ENCODE data around the gene CBY3. TPM values are rescaled to one million over a fixed set of nuclear protein-coding genes. Genes with fewer than 3 reads are reported as not detected.

CBY3 gene
- total RNA-seq, 1 donor from 2014 or later: 0.39 TPM

Other genes with a start within 250 kb of the CBY3 start
- 40.2 and 42.0 TPM in 2 replicates for gene RUFY1, start 130.5 kb downstream of the CBY3 start, total RNA-seq
- 1,015 and 1,039 TPM in 2 replicates for gene HNRNPH1, start 57.4 kb downstream of the CBY3 start, total RNA-seq
- gene CANX, start 17.9 kb upstream of the CBY3 start, total RNA-seq: 603 and 609 TPM in 2 replicates
- 38.1 and 38.3 TPM in 2 replicates for gene MAML1, start 51.8 kb upstream of the CBY3 start, total RNA-seq
- 0.62 and 3.2 TPM in 2 replicates for gene LTC4S, start 113.0 kb upstream of the CBY3 start, total RNA-seq
- 135 and 139 TPM in 2 replicates for gene MGAT4B, start 125.8 kb upstream of the CBY3 start, total RNA-seq
- gene SQSTM1, start 139.9 kb upstream of the CBY3 start, total RNA-seq: 194 TPM in 2 replicates
- gene MRNIP, start 177.8 kb upstream of the CBY3 start, total RNA-seq: 24.4 and 30.1 TPM in 2 replicates
- 124 and 125 TPM in 2 replicates for gene TBC1D9B, start 226.9 kb upstream of the CBY3 start, total RNA-seq

All from activated T-helper 2 cell treated with anti-CD3 and anti-CD28 coated beads, Interferon-gamma antibody, Interleukin-2, Interleukin-4, amounts not matched to agents 10 μg/mL and 5 μg/mL and 100 μg/mL, durations not matched to agents 14 hours and 24 hours and 36 hours (primary cell).